ENCODE results near the gene RAD51B. TPM values are rescaled to one million over a fixed set of nuclear protein-coding genes. Genes with fewer than 3 reads are reported as not detected.

RAD51B gene
- polyA plus RNA-seq, 1 donor (not counting 4 experiments of a cell fraction or from before 2014, with no cell fraction given) = 13.3 TPM

DNA sequence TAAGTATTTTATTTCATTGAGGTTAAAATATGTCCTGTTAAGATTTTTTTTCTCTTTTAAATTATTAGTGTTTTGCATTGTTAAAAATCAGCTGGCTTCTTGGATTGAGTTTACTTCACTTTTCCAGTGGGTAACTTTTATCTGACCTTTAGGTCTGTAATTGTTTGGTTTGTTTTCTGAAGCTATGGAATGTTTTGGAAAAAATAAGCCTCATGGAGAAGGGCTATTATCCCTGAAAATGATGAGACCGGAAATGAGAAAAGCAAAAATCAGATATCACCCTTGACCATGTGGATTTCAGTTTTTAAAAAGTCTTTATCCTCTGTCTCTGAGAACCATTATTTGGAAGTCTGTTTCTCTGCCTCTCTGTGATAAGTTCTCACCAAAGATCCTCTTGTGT, 180.9 kb downstream of the RAD51B start:
- Histone ChIP-seq H3K4me3 (ENCODE audit: control insufficient read depth in 2 of 3, extremely low read depth in 1 of 3, insufficient read depth in 2 of 3, low read depth in 1 of 3, low read length in 3 of 3) (peak overlapping the region in 1 of 3 experiments; percentile 55), H3K9me3 (ENCODE audit: control insufficient read depth, low read depth, low read length) (no peaks in the 10 kb centered on the region), H3K9ac (ENCODE audit: control insufficient read depth, extremely low read depth, insufficient read depth, low read length) (peak overlapping the region; percentile 38), H2AFZ (ENCODE audit: control insufficient read depth, low read length) (peak overlapping the region; percentile 21), H3K27ac (ENCODE audit: control insufficient read depth, insufficient read depth, low read length) (peak overlapping the region; percentile 62), H3K9me1 (ENCODE audit: control insufficient read depth, extremely low read depth, insufficient read depth, low read length) (no peaks in the 10 kb centered on the region), H4K20me1 (ENCODE audit: control insufficient read depth, extremely low read depth, insufficient read depth, low read length) (no peaks in the 10 kb centered on the region), H3K79me2 (ENCODE audit: control insufficient read depth, insufficient read depth, low read length) (no peaks in the 10 kb centered on the region), H3K36me3 (ENCODE audit: control insufficient read depth in 2 of 2, extremely low read depth in 1 of 2, insufficient read depth in 2 of 2, low read length in 2 of 2) (no peaks in the 10 kb centered on the region), H3K27me3 (ENCODE audit: control insufficient read depth, extremely low read depth, insufficient read depth, low read length) (no peaks in the 10 kb centered on the region), H3K4me1 (ENCODE audit: control insufficient read depth, extremely low read depth, insufficient read depth, low read length) (peaks cover 19% of the 10 kb centered on the region), H3K4me2 (ENCODE audit: control insufficient read depth, extremely low read depth, insufficient read depth, low read depth, low read length) (peak overlapping the region; percentile 80)
- no peak for DNase-seq (ENCODE audit: low read depth, low spot score)
- TF ChIP-seq EZH2 (IDR thresholded peaks at IDR 0.05; ENCODE audit: low read length) = no peak
- dilution Hi-C loops (cut with MboI; ENCODE audit: extremely low pct_ligation_motif_present, low sequenced_read_pairs) = no loop called here
- no peak for FAIRE-seq

DNA sequence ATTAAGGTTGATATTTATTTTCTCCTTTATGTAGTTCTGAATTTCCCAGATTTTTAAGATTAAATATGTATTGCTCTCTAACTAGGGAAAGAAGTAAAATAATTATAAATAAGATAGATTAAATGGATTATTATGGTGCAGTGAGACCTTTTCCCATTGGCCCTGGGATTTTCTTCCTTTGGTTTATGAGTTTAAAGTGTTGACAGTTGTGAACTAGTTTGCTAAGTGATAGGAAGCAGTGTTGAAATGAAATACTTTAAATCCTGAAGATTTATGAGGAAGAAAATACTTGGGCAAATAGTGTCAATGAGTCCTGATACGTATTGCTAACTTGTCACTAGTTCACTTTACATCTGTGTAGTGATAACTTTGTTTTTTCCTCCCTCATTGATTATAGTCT, 188.9 kb downstream of the RAD51B start:
- H3K27me3 ChIP-seq (ENCODE audit: control insufficient read depth, extremely low read depth, insufficient read depth, low read length) = no peaks in the 10 kb centered on the region
- no peaks in the 10 kb centered on the region for H3K79me2 ChIP-seq (ENCODE audit: control insufficient read depth, insufficient read depth, low read length)
- no peak overlapping the region for H3K4me2 ChIP-seq (ENCODE audit: control insufficient read depth, extremely low read depth, insufficient read depth, low read depth, low read length)
- no peak overlapping the region for H3K9ac ChIP-seq (ENCODE audit: control insufficient read depth, extremely low read depth, insufficient read depth, low read length)
- H3K4me3 ChIP-seq (ENCODE audit: control insufficient read depth in 2 of 3, extremely low read depth in 1 of 3, insufficient read depth in 2 of 3, low read depth in 1 of 3, low read length in 3 of 3) = no peak overlapping the region
- H3K9me1 ChIP-seq (ENCODE audit: control insufficient read depth, extremely low read depth, insufficient read depth, low read length) = no peaks in the 10 kb centered on the region
- no peaks in the 10 kb centered on the region for H3K36me3 ChIP-seq (ENCODE audit: control insufficient read depth in 2 of 2, extremely low read depth in 1 of 2, insufficient read depth in 2 of 2, low read length in 2 of 2)
- dilution Hi-C loops (cut with MboI; ENCODE audit: extremely low pct_ligation_motif_present, low sequenced_read_pairs) = no loop called here
- no peak for DNase-seq (ENCODE audit: low read depth, low spot score)
- FAIRE-seq = no peak
- H2AFZ ChIP-seq (ENCODE audit: control insufficient read depth, low read length) = no peak overlapping the region
- H3K27ac ChIP-seq (ENCODE audit: control insufficient read depth, insufficient read depth, low read length) = no peak overlapping the region
- H4K20me1 ChIP-seq (ENCODE audit: control insufficient read depth, extremely low read depth, insufficient read depth, low read length) = no peaks in the 10 kb centered on the region
- TF ChIP-seq, protein P1, sequence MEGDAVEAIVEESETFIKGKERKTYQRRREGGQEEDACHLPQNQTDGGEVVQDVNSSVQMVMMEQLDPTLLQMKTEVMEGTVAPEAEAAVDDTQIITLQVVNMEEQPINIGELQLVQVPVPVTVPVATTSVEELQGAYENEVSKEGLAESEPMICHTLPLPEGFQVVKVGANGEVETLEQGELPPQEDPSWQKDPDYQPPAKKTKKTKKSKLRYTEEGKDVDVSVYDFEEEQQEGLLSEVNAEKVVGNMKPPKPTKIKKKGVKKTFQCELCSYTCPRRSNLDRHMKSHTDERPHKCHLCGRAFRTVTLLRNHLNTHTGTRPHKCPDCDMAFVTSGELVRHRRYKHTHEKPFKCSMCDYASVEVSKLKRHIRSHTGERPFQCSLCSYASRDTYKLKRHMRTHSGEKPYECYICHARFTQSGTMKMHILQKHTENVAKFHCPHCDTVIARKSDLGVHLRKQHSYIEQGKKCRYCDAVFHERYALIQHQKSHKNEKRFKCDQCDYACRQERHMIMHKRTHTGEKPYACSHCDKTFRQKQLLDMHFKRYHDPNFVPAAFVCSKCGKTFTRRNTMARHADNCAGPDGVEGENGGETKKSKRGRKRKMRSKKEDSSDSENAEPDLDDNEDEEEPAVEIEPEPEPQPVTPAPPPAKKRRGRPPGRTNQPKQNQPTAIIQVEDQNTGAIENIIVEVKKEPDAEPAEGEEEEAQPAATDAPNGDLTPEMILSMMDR (optimal IDR thresholded peaks at IDR 0.05 in 1 of 3, IDR thresholded peaks at IDR 0.05 in 1 of 3, conservative IDR thresholded peaks at IDR 0.05 in 1 of 3; ENCODE audit: extremely low read depth in 1 of 3, insufficient read depth in 2 of 3, low read length in 3 of 3) = no peak
- no peak for TF ChIP-seq EZH2 (IDR thresholded peaks at IDR 0.05; ENCODE audit: low read length)
- H3K9me3 ChIP-seq (ENCODE audit: control insufficient read depth, low read depth, low read length) = no peaks in the 10 kb centered on the region
- H3K4me1 ChIP-seq (ENCODE audit: control insufficient read depth, extremely low read depth, insufficient read depth, low read length) = no peaks in the 10 kb centered on the region

DNA sequence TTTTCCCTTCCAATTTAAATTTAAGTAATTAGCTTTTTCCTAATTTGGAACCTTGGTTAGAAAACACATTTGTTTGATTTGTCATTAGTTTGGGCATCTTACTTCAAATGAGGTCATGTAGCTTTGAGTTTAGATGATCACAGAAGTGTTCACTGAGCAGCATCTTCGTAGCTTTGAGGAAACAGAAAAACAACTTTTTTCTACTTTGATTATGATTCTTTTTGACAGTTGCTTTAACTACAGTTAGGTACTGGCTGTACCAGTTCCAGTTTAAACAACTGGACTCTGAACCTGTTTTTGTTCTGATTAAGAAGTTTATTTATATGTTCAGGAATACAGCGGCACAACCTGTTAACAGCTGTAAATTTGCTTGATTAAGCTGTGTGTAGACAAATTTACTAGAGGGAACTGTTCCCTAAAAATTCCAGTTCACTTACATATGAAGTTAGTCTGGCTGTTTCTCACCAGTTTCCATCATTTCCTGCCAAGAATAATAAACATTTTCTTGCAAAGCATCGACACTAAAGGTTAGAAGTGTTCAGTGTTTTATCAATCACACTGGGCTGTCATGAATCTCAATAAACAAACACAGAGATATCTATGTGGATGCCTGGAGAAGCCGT, 191.9 kb downstream of the RAD51B start:
- dilution Hi-C loops (cut with MboI; ENCODE audit: extremely low pct_ligation_motif_present, low sequenced_read_pairs) = no loop called here
- Histone ChIP-seq H2AFZ (ENCODE audit: control insufficient read depth, low read length) (no peak overlapping the region), H3K9ac (ENCODE audit: control insufficient read depth, extremely low read depth, insufficient read depth, low read length) (no peak overlapping the region), H3K4me3 (ENCODE audit: control insufficient read depth in 2 of 3, extremely low read depth in 1 of 3, insufficient read depth in 2 of 3, low read depth in 1 of 3, low read length in 3 of 3) (no peak overlapping the region), H3K27ac (ENCODE audit: control insufficient read depth, insufficient read depth, low read length) (no peak overlapping the region), H3K4me2 (ENCODE audit: control insufficient read depth, extremely low read depth, insufficient read depth, low read depth, low read length) (no peak overlapping the region), H3K9me1 (ENCODE audit: control insufficient read depth, extremely low read depth, insufficient read depth, low read length) (no peaks in the 10 kb centered on the region), H3K4me1 (ENCODE audit: control insufficient read depth, extremely low read depth, insufficient read depth, low read length) (no peaks in the 10 kb centered on the region), H3K9me3 (ENCODE audit: control insufficient read depth, low read depth, low read length) (no peaks in the 10 kb centered on the region), H3K79me2 (ENCODE audit: control insufficient read depth, insufficient read depth, low read length) (no peaks in the 10 kb centered on the region), H3K36me3 (ENCODE audit: control insufficient read depth in 2 of 2, extremely low read depth in 1 of 2, insufficient read depth in 2 of 2, low read length in 2 of 2) (no peaks in the 10 kb centered on the region), H3K27me3 (ENCODE audit: control insufficient read depth, extremely low read depth, insufficient read depth, low read length) (no peaks in the 10 kb centered on the region), H4K20me1 (ENCODE audit: control insufficient read depth, extremely low read depth, insufficient read depth, low read length) (no peaks in the 10 kb centered on the region)
- DNase-seq (ENCODE audit: low read depth, low spot score) = no peak
- TF ChIP-seq EZH2 (IDR thresholded peaks at IDR 0.05; ENCODE audit: low read length) = no peak
- no peak for FAIRE-seq

Measured in keratinocyte (primary cell).